HPDE6-E6E7 (cell line): ENCODE measurements around the gene SLC16A8.

Experiments used
- DNase-seq: peaks from one replicate; pipeline ENCODE4 v3.0.0; 2011; ENCODE audit warnings: missing footprints; ENCODE audit errors: extremely low spot score

Gene SLC16A8

DNA sequence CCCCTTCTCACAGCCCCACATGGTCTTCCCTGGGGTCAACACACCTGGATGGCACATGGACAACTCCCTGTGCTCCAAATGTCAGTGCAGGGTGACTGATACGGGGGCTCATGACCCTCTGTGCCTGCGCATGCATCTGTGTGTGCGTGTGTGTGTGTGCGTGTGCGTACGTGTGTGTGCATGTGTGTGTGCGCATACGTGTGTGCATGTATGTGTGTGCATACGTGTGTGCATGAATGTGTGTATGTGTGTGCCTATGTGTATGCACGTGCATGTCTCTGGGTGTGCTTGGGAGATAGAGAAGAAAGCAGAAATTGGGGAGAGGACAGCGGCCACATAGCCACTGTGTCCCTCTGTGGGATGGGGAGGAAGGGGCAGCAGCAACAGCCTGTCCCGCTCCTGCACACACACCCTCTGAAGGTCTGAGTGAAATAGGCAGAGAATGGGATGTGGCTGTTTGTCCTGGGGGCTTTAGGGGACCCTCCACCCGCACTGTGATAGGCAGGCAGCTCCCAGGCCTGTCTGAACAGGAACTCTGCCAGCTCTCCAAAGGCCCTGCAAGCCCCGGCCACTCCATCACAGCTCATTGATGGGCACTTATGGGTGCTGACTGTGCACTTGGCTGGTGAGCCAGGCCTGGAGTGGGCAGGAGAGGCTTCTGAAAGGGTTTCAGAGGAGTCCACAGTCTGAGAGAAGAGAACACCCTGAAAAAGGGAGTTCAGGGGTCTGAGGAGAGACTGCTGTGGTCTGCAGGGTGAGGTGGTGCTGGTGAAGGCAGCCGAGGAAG is 55.4 kb downstream of the SLC16A8 start:
- DNase-seq = no peak
